GM21576 (cell line): ENCODE data around the gene LRWD1.

Source experiments
- ATAC-seq: cut with Tn5 transposase; IDR thresholded peaks from one replicate; pipeline ENCODE4 v1.9.1; 2021; ENCODE audit warnings: mild to moderate bottlenecking, moderate library complexity; ENCODE audit not compliant: unreplicated experiment

Gene LRWD1

GRCh38 chr7:102464577-102465280 is at the start of gene LRWD1, which contains the start of gene ALKBH4:
Gene LRWD1, plus strand, starts transcription at chr7:102464984. Its CDS starts 97 bp downstream, at chr7:102465081.
Gene ALKBH4, minus strand, starts transcription at chr7:102464863. Its CDS starts 27 bp downstream, at chr7:102464836.
- peak; percentile 77 for ATAC-seq

GRCh38 chr7:102415685-102416225 is 49.0 kb upstream of the LRWD1 start:
- ATAC-seq, result peak; percentile 47

- ATAC-seq, result no peak
Observed at GRCh38 chr7:102416406-102416805, 48.4 kb upstream of the LRWD1 start.

- no peak for ATAC-seq
Observed at GRCh38 chr7:102417105-102417504, 47.7 kb upstream of the LRWD1 start.

- ATAC-seq, result no peak
Observed at GRCh38 chr7:102418592-102418991, 46.2 kb upstream of the LRWD1 start.

- ATAC-seq, result no peak
Observed at GRCh38 chr7:102421706-102422240, 43.0 kb upstream of the LRWD1 start.

GRCh38 chr7:102424129-102424551 is 40.6 kb upstream of the LRWD1 start:
- ATAC-seq, result no peak

GRCh38 chr7:102424787-102425218 is 40.0 kb upstream of the LRWD1 start:
- ATAC-seq, result no peak

GRCh38 chr7:102425639-102426267 is 39.0 kb upstream of the LRWD1 start:
- ATAC-seq, result peak; percentile 72

- ATAC-seq, result peak; percentile 46
Observed at GRCh38 chr7:102426268-102427018, 38.3 kb upstream of the LRWD1 start.

GRCh38 chr7:102427019-102427405 is 37.8 kb upstream of the LRWD1 start:
- ATAC-seq, result no peak

GRCh38 chr7:102429141-102429899 is 35.5 kb upstream of the LRWD1 start:
- ATAC-seq, result no peak

- peak; percentile 39 for ATAC-seq
Observed at GRCh38 chr7:102431617-102432298, 33.0 kb upstream of the LRWD1 start.

- ATAC-seq, result no peak
Observed at GRCh38 chr7:102432442-102433218, 32.2 kb upstream of the LRWD1 start.

GRCh38 chr7:102433219-102434038 is 31.4 kb upstream of the LRWD1 start, which contains the start of gene ORAI2:
Gene ORAI2, plus strand, starts transcription at chr7:102433575. Its CDS starts 5,382 bp downstream, at chr7:102438957.
- ATAC-seq, result no peak

- no peak for ATAC-seq
Observed at GRCh38 chr7:102434039-102434486, 30.7 kb upstream of the LRWD1 start.

- ATAC-seq, result no peak
Observed at GRCh38 chr7:102436118-102436517, 28.7 kb upstream of the LRWD1 start.
